HEK293T (cell line): ENCODE measurements around the gene SOX18.

Experiments
- CTCF ChIA-PET: fragments of 350-600 bp; formaldehyde crosslinking; extraction: SDS; loops from one replicate; lab custom pipeline; 2021; ENCODE audit warnings: antibody characterized with exemption, inconsistent platforms; lab: Yijun Ruan, JAX
- POLR2A ChIA-PET: fragments of 350-600 bp; formaldehyde crosslinking; extraction: SDS; loops from one replicate; lab custom pipeline; 2020; ENCODE audit warnings: antibody characterized with exemption, inconsistent platforms; lab: Yijun Ruan, JAX
- DNase-seq: peaks from one replicate; pipeline ENCODE4 v3.0.0; 2012; ENCODE audit warnings: mixed read lengths; ENCODE audit errors: extremely low spot score
- ARNT ChIP-seq: fragments of 450-650 bp; IDR thresholded peaks from 2 replicates; pipeline ENCODE4 v1.6.1; 2017; ENCODE audit warnings: mild to moderate bottlenecking
- BHLHE40 ChIP-seq: fragments of 450-650 bp; IDR thresholded peaks from 2 replicates; pipeline ENCODE4 v1.6.1; 2016; ENCODE audit warnings: mild to moderate bottlenecking, moderate library complexity, borderline replicate concordance
- CTBP1 ChIP-seq: fragments of 450-650 bp; IDR thresholded peaks from 2 replicates; pipeline ENCODE4 v1.6.1; 2016; ENCODE audit warnings: borderline replicate concordance
- ELF4 ChIP-seq: fragments of 450-650 bp; IDR thresholded peaks from 2 replicates; pipeline ENCODE4 v1.6.1; 2017; ENCODE audit warnings: antibody characterized with exemption
- FOXA1 ChIP-seq: fragments of 450-650 bp; IDR thresholded peaks from 2 replicates; pipeline ENCODE4 v1.6.1; 2016; ENCODE audit warnings: mild to moderate bottlenecking
- FOXK2 ChIP-seq: fragments of 450-650 bp; IDR thresholded peaks from 2 replicates; pipeline ENCODE4 v1.6.1; 2016; ENCODE audit warnings: mild to moderate bottlenecking
- FOXM1 ChIP-seq: fragments of 450-650 bp; IDR thresholded peaks from 2 replicates; pipeline ENCODE4 v1.6.1; 2017; ENCODE audit warnings: mild to moderate bottlenecking, borderline replicate concordance
- HDGF ChIP-seq: fragments of 450-650 bp; IDR thresholded peaks from 2 replicates; pipeline ENCODE4 v1.6.1; 2017; ENCODE audit warnings: antibody characterized with exemption, borderline replicate concordance
- L3MBTL2 ChIP-seq: fragments of 450-650 bp; conservative IDR thresholded peaks from 2 replicates; pipeline ENCODE4 v1.6.1; 2016; ENCODE audit warnings: mild to moderate bottlenecking
- LEF1 ChIP-seq: fragments of 450-650 bp; IDR thresholded peaks from 2 replicates; pipeline ENCODE4 v1.6.1; 2017; ENCODE audit warnings: mild to moderate bottlenecking, borderline replicate concordance
- NFRKB ChIP-seq: fragments of 450-650 bp; IDR thresholded peaks from 2 replicates; pipeline ENCODE4 v1.6.1; 2016; ENCODE audit warnings: mild to moderate bottlenecking, moderate library complexity
- PKNOX1 ChIP-seq: fragments of 450-650 bp; IDR thresholded peaks from 2 replicates; pipeline ENCODE4 v1.6.1; 2016
- SP1 ChIP-seq: fragments of 450-650 bp; IDR thresholded peaks from 2 replicates; pipeline ENCODE4 v1.6.1; 2017
- SUZ12 ChIP-seq: fragments of 450-650 bp; IDR thresholded peaks from 2 replicates; pipeline ENCODE4 v1.6.1; 2016; ENCODE audit warnings: mild to moderate bottlenecking
- TARDBP ChIP-seq: fragments of 450-650 bp; IDR thresholded peaks from 2 replicates; pipeline ENCODE4 v1.6.1; 2016
- ZNF384 ChIP-seq: fragments of 450-650 bp; IDR thresholded peaks from 2 replicates; pipeline ENCODE4 v1.6.1; 2016

The SOX18 gene

GRCh38 chr20:64071341-64072332, 22.2 kb upstream of the SOX18 start:
- CTCF ChIA-PET, result interaction anchor here (0.6 kb wide), 1 partner anchor 118 kb away, joined by 3 read pairs; no protein-coding TSS in a partner anchor
- TF ChIP-seq ZNF384, result no peak
- no peak for TF ChIP-seq L3MBTL2
- TF ChIP-seq FOXM1, result no peak
- TF ChIP-seq BHLHE40, result no peak
- TF ChIP-seq TARDBP, result no peak
- no peak for TF ChIP-seq NFRKB
- TF ChIP-seq CTBP1, result no peak
- no peak for TF ChIP-seq LEF1
- TF ChIP-seq FOXK2, result no peak
- no peak for TF ChIP-seq SUZ12
- TF ChIP-seq ELF4, result no peak
- TF ChIP-seq ARNT, result no peak
- TF ChIP-seq HDGF, result no peak
- no peak for TF ChIP-seq PKNOX1

GRCh38 chr20:64070244-64070993, 21.0 kb upstream of the SOX18 start:
- DNase-seq, result no peak
- CTCF ChIA-PET, result interaction anchor here (0.6 to 1.8 kb wide), 3 partner anchors 9 to 31 kb away, joined by 3 to 5 read pairs (median 4); partner anchors contain the start of genes LKAAEAR1, OPRL1 and RGS19
- TF ChIP-seq LEF1 (no peak), FOXM1 (no peak), BHLHE40 (no peak), FOXA1 (no peak), SP1 (no peak), ZNF384 (no peak), CTBP1 (no peak), PKNOX1 (no peak), NFRKB (no peak), SUZ12 (no peak), HDGF (no peak), FOXK2 (no peak), TARDBP (no peak), ARNT (no peak), L3MBTL2 (no peak)
- POLR2A ChIA-PET, result no interaction called here

More at GRCh38 chr20:64071341-64072332, 22.2 kb upstream of the SOX18 start:
- POLR2A ChIA-PET, result interaction anchor here (1.9 kb wide), 1 partner anchor 9 kb away, joined by 10 read pairs; the partner anchor contains the start of gene TCEA2
- DNase-seq, result no peak

GRCh38 chr20:64069614-64070243, 20.3 kb upstream of the SOX18 start:
- no peak for TF ChIP-seq LEF1
- TF ChIP-seq PKNOX1, result no peak
- no peak for TF ChIP-seq HDGF
- TF ChIP-seq NFRKB, result no peak
- TF ChIP-seq SUZ12, result no peak
- TF ChIP-seq FOXA1, result no peak
- TF ChIP-seq ZNF384, result no peak
- TF ChIP-seq TARDBP, result no peak
- no peak for TF ChIP-seq FOXM1
- no peak for TF ChIP-seq FOXK2
- DNase-seq, result peak; percentile 66
- ChIA-PET CTCF (interaction anchor here (1.6 to 1.8 kb wide), 2 partner anchors 10 to 15 kb away, joined by 3 to 5 read pairs; partner anchors contain the start of genes LKAAEAR1, OPRL1 and RGS19), POLR2A (no interaction called here)

- no peak for DNase-seq
- TF ChIP-seq L3MBTL2 (no peak), HDGF (no peak), PKNOX1 (no peak), SP1 (no peak), LEF1 (no peak), TARDBP (no peak), BHLHE40 (no peak), ZNF384 (no peak), SUZ12 (no peak), ARNT (no peak), FOXK2 (no peak), CTBP1 (no peak), FOXM1 (no peak), ELF4 (no peak), NFRKB (no peak), FOXA1 (no peak)
- CTCF ChIA-PET, result interaction anchor here (1.6 to 1.8 kb wide), 2 partner anchors 10 to 15 kb away, joined by 3 to 5 read pairs; partner anchors contain the start of genes LKAAEAR1, OPRL1 and RGS19
- POLR2A ChIA-PET, result no interaction called here
These were observed 19.8 kb upstream of the SOX18 start for GRCh38 chr20:64069209-64069613.
